ENCODE data around the gene PEX11B. TPM values are rescaled to one million over a fixed set of nuclear protein-coding genes. Genes with fewer than 3 reads are reported as not detected.
A peak's percentile ranks its signal among the peaks of the same experiment; 100 is the strongest.

Gene PEX11B
- polyA plus RNA-seq, 3 donors = 12.0 to 38.2 (median 37.9) TPM

DNA sequence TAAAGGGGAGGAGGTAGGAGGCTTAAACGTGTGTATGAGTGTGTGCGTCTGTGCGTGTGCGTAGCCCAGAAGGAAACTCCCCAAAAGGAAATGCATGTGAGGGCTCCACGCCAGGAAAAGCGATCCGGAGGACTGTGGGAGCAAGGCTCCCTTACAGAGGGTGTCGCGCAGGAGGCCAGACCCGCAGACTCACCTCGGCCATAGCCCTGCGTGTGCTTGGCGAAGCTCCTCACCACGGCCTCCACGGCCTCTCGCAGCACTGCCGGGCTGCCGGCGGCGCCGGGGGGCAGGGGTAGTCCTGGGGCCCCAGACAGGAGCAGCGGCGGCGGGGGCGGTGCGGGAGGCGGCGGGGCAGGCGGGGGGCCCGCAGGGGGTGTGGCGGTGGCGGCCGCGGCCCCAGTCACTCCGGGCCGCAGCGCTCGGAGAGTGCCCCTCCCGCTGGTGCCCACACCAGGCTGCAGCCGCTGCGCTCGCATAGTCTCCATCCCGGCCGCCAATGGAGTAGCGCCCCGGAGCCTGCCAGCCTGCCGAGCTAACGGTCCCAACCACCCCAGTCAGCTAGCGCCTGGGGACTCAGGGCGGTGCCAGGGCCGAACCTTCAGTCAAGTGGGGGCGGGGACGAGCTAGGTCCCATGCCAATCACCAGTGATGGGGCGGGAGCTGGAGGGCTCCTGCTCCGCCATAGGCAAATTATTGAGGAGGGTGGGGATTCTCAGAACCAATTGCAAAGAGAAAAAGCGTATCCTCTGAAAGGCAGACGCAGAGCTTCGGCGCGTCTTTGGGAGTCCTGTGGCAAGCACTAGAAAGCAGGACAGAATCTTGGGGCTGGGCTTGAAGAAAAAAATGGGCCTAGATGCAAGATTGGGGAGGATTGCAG is 39.2 kb upstream of the PEX11B start, which contains the start of gene LIX1L:
Gene LIX1L, minus strand, starts transcription at position 575 of the 877 bp plus-strand sequence. Its CDS starts 90 bp downstream, at position 485.
- TF ChIP-seq, protein P1, sequence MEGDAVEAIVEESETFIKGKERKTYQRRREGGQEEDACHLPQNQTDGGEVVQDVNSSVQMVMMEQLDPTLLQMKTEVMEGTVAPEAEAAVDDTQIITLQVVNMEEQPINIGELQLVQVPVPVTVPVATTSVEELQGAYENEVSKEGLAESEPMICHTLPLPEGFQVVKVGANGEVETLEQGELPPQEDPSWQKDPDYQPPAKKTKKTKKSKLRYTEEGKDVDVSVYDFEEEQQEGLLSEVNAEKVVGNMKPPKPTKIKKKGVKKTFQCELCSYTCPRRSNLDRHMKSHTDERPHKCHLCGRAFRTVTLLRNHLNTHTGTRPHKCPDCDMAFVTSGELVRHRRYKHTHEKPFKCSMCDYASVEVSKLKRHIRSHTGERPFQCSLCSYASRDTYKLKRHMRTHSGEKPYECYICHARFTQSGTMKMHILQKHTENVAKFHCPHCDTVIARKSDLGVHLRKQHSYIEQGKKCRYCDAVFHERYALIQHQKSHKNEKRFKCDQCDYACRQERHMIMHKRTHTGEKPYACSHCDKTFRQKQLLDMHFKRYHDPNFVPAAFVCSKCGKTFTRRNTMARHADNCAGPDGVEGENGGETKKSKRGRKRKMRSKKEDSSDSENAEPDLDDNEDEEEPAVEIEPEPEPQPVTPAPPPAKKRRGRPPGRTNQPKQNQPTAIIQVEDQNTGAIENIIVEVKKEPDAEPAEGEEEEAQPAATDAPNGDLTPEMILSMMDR (IDR thresholded peaks at IDR 0.05) = no peak
- Histone ChIP-seq H3K4me1 (ENCODE audit: control insufficient read depth in 1 of 2, insufficient read depth in 2 of 2, low read length in 2 of 2) (peaks cover 55 to 66% of the 10 kb centered on the region in 2 donors), H3K27me3 (ENCODE audit: control insufficient read depth in 2 of 2, insufficient read depth in 2 of 2, low read length in 2 of 2) (peaks cover 3 to 22% of the 10 kb centered on the region in 2 donors), H3K79me2 (ENCODE audit: insufficient read depth, low read length) (peaks cover 41% of the 10 kb centered on the region), H3K4me3 (replicated peaks in 1 of 3; ENCODE audit: low read depth in 2 of 3, low read length in 3 of 3) (peak within 1 kb of the TSS; percentile 47 to 87 (median 78)), H4K20me1 (ENCODE audit: insufficient read depth, low read length) (peaks cover 3% of the 10 kb centered on the region), H2AFZ (ENCODE audit: insufficient read depth, low read depth, low read length, poor library complexity, severe bottlenecking) (peak within 1 kb of the TSS; percentile 86), H3K9ac (ENCODE audit: insufficient read depth, low read length, poor library complexity, severe bottlenecking) (peak within 1 kb of the TSS; percentile 87), H3K27ac (ENCODE audit: low read depth in 1 of 2, low read length in 2 of 2) (peak within 1 kb of the TSS; percentile 44 to 88), H3K9me3 (replicated peaks in 1 of 2; ENCODE audit: control insufficient read depth in 1 of 2, insufficient read depth in 1 of 2, low read length in 2 of 2) (no peaks in the 10 kb centered on the region), H3K4me2 (replicated peaks; ENCODE audit: extremely low read depth, low read length, poor library complexity, severe bottlenecking) (peak within 1 kb of the TSS; percentile 86), H3K36me3 (replicated peaks in 1 of 2; ENCODE audit: control insufficient read depth in 1 of 2, insufficient read depth in 2 of 2, low read length in 2 of 2) (no peaks in the 10 kb centered on the region)
- peak within 1 kb of the TSS; percentile 89 to 95 for H3K4me3 Mint-ChIP-seq
- peaks cover 0 to 7% (median 0%) of the 10 kb centered on the region in 7 donors for H3K9me3 Mint-ChIP-seq
- peaks cover 76% of the 10 kb centered on the region for H3K4me1 Mint-ChIP-seq
- WGBS (ENCODE audit: insufficient coverage) = under 1% methylated on average over 60 of the region's 60 CpGs
- peak within 1 kb of the TSS; percentile 81 to 92 (median 90) for H3K27ac Mint-ChIP-seq
- intact Hi-C loops (cut with micrococcal nuclease) = loop anchor here in 1 of 2 donors (2.0 kb wide), 1 partner anchor 39 kb away; the partner anchor contains the start of gene PEX11B
- peak; percentile 91 to 94 (median 92) for DNase-seq
- H3K36me3 Mint-ChIP-seq = peaks cover 6 to 7% of the 10 kb centered on the region in 2 donors
- peaks cover 24 to 29% (median 25%) of the 10 kb centered on the region in 3 donors for H3K27me3 Mint-ChIP-seq (ENCODE audit: low read depth in 3 of 3)

- Histone ChIP-seq H3K4me3 (replicated peaks in 1 of 3; ENCODE audit: low read depth in 2 of 3, low read length in 3 of 3) (peak overlapping the region; percentile 47 to 87 (median 78)), H3K27me3 (ENCODE audit: control insufficient read depth in 2 of 2, insufficient read depth in 2 of 2, low read length in 2 of 2) (peaks cover 0 to 16% of the 10 kb centered on the region in 2 donors), H3K9ac (ENCODE audit: insufficient read depth, low read length, poor library complexity, severe bottlenecking) (peak overlapping the region; percentile 87), H3K79me2 (ENCODE audit: insufficient read depth, low read length) (peaks cover 41% of the 10 kb centered on the region), H3K36me3 (replicated peaks in 1 of 2; ENCODE audit: control insufficient read depth in 1 of 2, insufficient read depth in 2 of 2, low read length in 2 of 2) (no peaks in the 10 kb centered on the region), H3K4me1 (ENCODE audit: control insufficient read depth in 1 of 2, insufficient read depth in 2 of 2, low read length in 2 of 2) (peaks cover 49 to 59% of the 10 kb centered on the region in 2 donors), H3K4me2 (replicated peaks; ENCODE audit: extremely low read depth, low read length, poor library complexity, severe bottlenecking) (peak overlapping the region; percentile 86), H3K9me3 (replicated peaks in 1 of 2; ENCODE audit: control insufficient read depth in 1 of 2, insufficient read depth in 1 of 2, low read length in 2 of 2) (no peaks in the 10 kb centered on the region), H4K20me1 (ENCODE audit: insufficient read depth, low read length) (peaks cover 3% of the 10 kb centered on the region), H2AFZ (ENCODE audit: insufficient read depth, low read depth, low read length, poor library complexity, severe bottlenecking) (peak overlapping the region; percentile 86), H3K27ac (ENCODE audit: low read depth in 1 of 2, low read length in 2 of 2) (peak overlapping the region; percentile 44 to 88)
- intact Hi-C loops (cut with micrococcal nuclease) = loop anchor here in 1 of 2 donors (2.0 kb wide), 1 partner anchor 38 kb away; the partner anchor contains the start of gene PEX11B
- Mint-ChIP-seq H3K36me3 (peaks cover 7 to 9% of the 10 kb centered on the region in 2 donors), H3K4me3 (peak overlapping the region; percentile 89 to 95), H3K9me3 (peaks cover 0 to 6% (median 0%) of the 10 kb centered on the region in 7 donors), H3K4me1 (peaks cover 70% of the 10 kb centered on the region), H3K27me3 (ENCODE audit: low read depth in 3 of 3) (peaks cover 17 to 21% (median 18%) of the 10 kb centered on the region in 3 donors), H3K27ac (peak overlapping the region; percentile 77 to 92 (median 88))
- TF ChIP-seq, protein P1 (IDR thresholded peaks at IDR 0.05) = no peak
- 0% methylated on average over 2 of the region's 3 CpGs for WGBS (ENCODE audit: insufficient coverage)
- DNase-seq = no peak
Measured at GRCh38 chr1:145956781-145957442, 38.4 kb upstream of the PEX11B start.

Data from CD14-positive monocyte (primary cell).